GM12878 (cell line): ENCODE results near the gene ADARB1. TPM values are rescaled to one million over a fixed set of nuclear protein-coding genes. Genes with fewer than 3 reads are reported as not detected.

Source experiments
- ATAC-seq: fragments of 200-7000 bp; cut with Tn5 transposase; 3 replicates; pipeline ENCODE4 v1.9.1; 2020; ENCODE audit warnings: mild to moderate bottlenecking, moderate library complexity
- BruUV-seq: library from RNA; stranded (reverse); fragments of 400-500 nt; replicated peaks from 2 replicates; lab custom pipeline; 2021; lab: Mats Ljungman, UMichigan
- CTCF ChIA-PET: fragments of 300-600 bp; sonication (Branson Sonifier 250); formaldehyde crosslinking; extraction: SDS; loops from one replicate; lab custom pipeline; 2021; ENCODE audit warnings: inconsistent platforms; lab: Yijun Ruan, JAX
- POLR2A ChIA-PET: fragments of 350-600 bp; formaldehyde crosslinking; extraction: SDS; loops from one replicate; lab custom pipeline; 2021; ENCODE audit warnings: inconsistent platforms; lab: Charles Lee
- RAD21 ChIA-PET: fragments of 300-600 bp; sonication (Branson Sonifier 250); formaldehyde crosslinking; loops from one replicate; lab custom pipeline; 2023; ENCODE audit warnings: antibody characterized with exemption; ENCODE audit not compliant: unreplicated experiment; lab: Charles Lee
- SMC1A ChIA-PET: fragments of 300-600 bp; sonication (Branson Sonifier 250); formaldehyde crosslinking; loops from one replicate; lab custom pipeline; 2023; ENCODE audit not compliant: unreplicated experiment, uncharacterized antibody; lab: Charles Lee
- DNase-seq: peaks from one replicate; pipeline ENCODE4 v3.0.0-alpha.2; 2011; ENCODE audit warnings: low read depth, low spot score
- FAIRE-seq: peaks from 3 replicates; lab custom pipeline; 2011; peaks lifted over from hg19 to GRCh38; lab: Jason Lieb, UNC
- H2AFZ ChIP-seq: 2 replicates; pipeline ENCODE4 v1.6.0; 2011; ENCODE audit warnings: low read depth, low read length, control low read depth; ENCODE audit not compliant: control insufficient read depth
- H3K27ac ChIP-seq: 2 replicates; pipeline ENCODE4 v1.5.1; 2011; ENCODE audit warnings: control low read depth; ENCODE audit not compliant: control insufficient read depth, insufficient read depth
- H3K27me3 ChIP-seq, 2 experiments: replicated peaks in 1 of 2; 2 replicates each; pipeline versions ENCODE4 v1.6.0 to v1.6.1; 2011; ENCODE audit warnings: low read length in 1 of 2; ENCODE audit not compliant: control insufficient read depth in 2 of 2, insufficient read depth in 2 of 2
- H3K36me3 ChIP-seq, 2 experiments: 2 replicates each; pipeline ENCODE4 v1.5.1; 2011; ENCODE audit warnings: low read length in 1 of 2; ENCODE audit not compliant: control insufficient read depth in 2 of 2, insufficient read depth in 2 of 2
- H3K4me1 ChIP-seq: 2 replicates; pipeline ENCODE4 v1.6.1; 2011; ENCODE audit warnings: mild to moderate bottlenecking, low read length, moderate library complexity, mixed read lengths; ENCODE audit not compliant: control insufficient read depth, insufficient read depth
- H3K4me2 ChIP-seq: 2 replicates; pipeline ENCODE4 v1.6.0; 2011; ENCODE audit warnings: control low read depth; ENCODE audit not compliant: control insufficient read depth, insufficient read depth
- H3K4me3 ChIP-seq: fragments of 200-600 bp; sonication (generic); 2 replicates; pipeline ENCODE4 v1.5.1; 2016
- H3K79me2 ChIP-seq: 2 replicates; pipeline ENCODE4 v1.6.0; 2011; ENCODE audit warnings: low read length; ENCODE audit not compliant: control insufficient read depth, insufficient read depth
- H3K9ac ChIP-seq: 2 replicates; pipeline ENCODE4 v1.8.0; 2011; ENCODE audit warnings: low read length, control low read depth, mixed read lengths; ENCODE audit not compliant: control insufficient read depth, insufficient read depth
- H3K9me3 ChIP-seq: replicated peaks from 3 replicates; pipeline ENCODE4 v1.5.1; 2011; ENCODE audit warnings: mild to moderate bottlenecking, low read length; ENCODE audit not compliant: control insufficient read depth, insufficient read depth
- H4K20me1 ChIP-seq: 2 replicates; pipeline ENCODE4 v1.6.0; 2011; ENCODE audit not compliant: control insufficient read depth, insufficient read depth
- CHD4 ChIP-seq: fragments of 200-600 bp; sonication (generic); IDR thresholded peaks from 2 replicates; pipeline ENCODE4 v1.6.1; 2016; ENCODE audit warnings: mild to moderate bottlenecking
- IKZF2 ChIP-seq, 2 experiments: fragments of 450-650 bp; IDR thresholded peaks; 2 replicates each; pipeline ENCODE4 v1.6.1; 2017; ENCODE audit warnings: mild to moderate bottlenecking in 2 of 2, moderate library complexity in 2 of 2
- NR2C1 ChIP-seq: fragments of 450-650 bp; IDR thresholded peaks from 2 replicates; pipeline ENCODE4 v1.6.1; 2017; ENCODE audit warnings: antibody characterized with exemption, mild to moderate bottlenecking, moderate library complexity
- NR2C2 ChIP-seq: IDR thresholded peaks from 2 replicates; pipeline ENCODE4 v1.6.1; 2011; ENCODE audit warnings: borderline replicate concordance, low read depth; ENCODE audit not compliant: control insufficient read depth, insufficient read length
- SREBF1 ChIP-seq: IDR thresholded peaks from 2 replicates; pipeline ENCODE4 v1.6.1; 2012; ENCODE audit warnings: mild to moderate bottlenecking, low read length
- WGBS: methylation state at CpG from one replicate; pipeline ENCODE4 v1.1.6; 2016; ENCODE audit warnings: low lambda C conversion rate; ENCODE audit not compliant: insufficient replicate concordance, insufficient coverage; ENCODE audit errors: missing lambda C conversion rate; 5-methylcytosine and 5-hydroxymethylcytosine counted together
- in situ Hi-C: fragments of 300-500 bp; cut with MboI; formaldehyde crosslinking; loops from 9 replicates; pipeline ENCODE4 v1.14.3; 2018; ENCODE audit warnings: mixed read lengths
- intact Hi-C: fragments of 100-400 bp; cut with micrococcal nuclease; formaldehyde crosslinking; loops from one replicate; pipeline ENCODE4 v1.14.2; 2022; ENCODE audit not compliant: unreplicated experiment
- polyA plus RNA-seq, 11 experiments: library from polyadenylated mRNA; depleted of rRNA in 4 of 11; unstranded in 6 of 11; stranded (reverse) in 5 of 11; fragments of >200 nt; fragmentation: Nextera tagmentation in 4 of 11; fragmentation: Illumina TruSeq in 1 of 11; extraction: Ambion mirVana in 4 of 11; extraction: Trizol in 1 of 11; gene quantifications; 1 replicate in 1 of 11; 2 replicates in 10 of 11; pipeline versions ENCODE4 v1.2.1 to v1.2.3, GENCODE V29; 2011 to 2016; ENCODE audit warnings: inconsistent platforms in 2 of 11, missing spikeins in 2 of 11, low read depth in 1 of 11
- total RNA-seq, 4 experiments: library from RNA; depleted of rRNA in 3 of 4; stranded (reverse); fragments of >200 nt in 3 of 4; fragmentation: Illumina TruSeq in 1 of 4; extraction: Trizol in 1 of 4; gene quantifications; 2 replicates each; pipeline versions ENCODE4 v1.2.1 to v1.2.3, GENCODE V29; 2013 to 2021
- TF ChIP-seq, protein P1 (sequence below): IDR thresholded peaks from 2 replicates; pipeline ENCODE4 v1.6.1; 2011; ENCODE audit warnings: borderline replicate concordance, low read depth, mild to moderate bottlenecking, moderate library complexity, mixed read lengths, low read length; ENCODE audit not compliant: insufficient read depth; ENCODE audit errors: extremely low read length

ADARB1 gene
- total and polyA plus RNA-seq, 10 of the 15 experiments (the other 5 are each of a cell fraction or from before 2014, with no cell fraction given) = 5.7 to 61.7 (median 25.3) TPM

DNA sequence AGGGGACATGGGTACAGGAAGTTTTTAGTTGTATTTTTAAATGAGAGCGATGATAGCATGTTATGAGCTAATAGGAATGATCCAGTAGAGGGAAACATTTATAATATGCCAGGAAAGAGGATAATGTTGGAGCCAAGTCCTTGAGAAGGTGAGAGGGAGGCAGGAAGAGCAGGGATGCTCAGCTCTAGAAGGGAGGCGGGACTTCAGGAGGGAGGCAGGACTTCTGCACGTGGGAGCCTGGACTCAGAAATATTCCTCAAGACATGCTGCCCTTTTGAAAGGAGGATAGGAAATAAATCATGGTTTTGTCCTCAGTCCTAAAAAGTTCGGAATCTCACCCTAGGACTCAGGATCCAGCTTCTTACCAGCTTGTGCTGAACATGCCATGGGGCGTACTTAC, 5.9 kb downstream of the ADARB1 start:
- DNase-seq = no peak
- intact Hi-C loops (no loop called here), in situ Hi-C loops (no loop called here)
- BruUV-seq = no TSS peak
- Histone ChIP-seq H3K27me3 (peaks cover 0 to 9% of the 10 kb centered on the region in 2 experiments; a peak in 2 of 4 replicates), H3K9me3 (no peaks in the 10 kb centered on the region; the same call in 2 of the 3 replicates), H3K4me1 (0 out of 2 replicates have a peak, but pooled peaks cover 2% of the 10 kb centered on the region), H3K36me3 (peaks cover 0 to 3% of the 10 kb centered on the region in 2 experiments; a peak in 2 of 4 replicates), H2AFZ (no peak overlapping the region), H3K4me2 (no peak overlapping the region), H3K9ac (no peak overlapping the region), H3K27ac (no peak overlapping the region), H4K20me1 (no peaks in the 10 kb centered on the region; the same call in 1 of the 2 replicates), H3K4me3 (no peak overlapping the region), H3K79me2 (no peaks in the 10 kb centered on the region)
- RAD21 ChIA-PET = interaction anchor here (0.7 to 5.3 kb wide), 4 partner anchors 23 to 48 kb away, joined by 3 to 62 read pairs (median 3); no protein-coding TSS in a partner anchor
- CTCF ChIA-PET = interaction anchor here (0.6 to 6.2 kb wide), 7 partner anchors 9 to 58 kb away, joined by 3 to 49 read pairs (median 3); no protein-coding TSS in a partner anchor
- 60% methylated on average over 5 of the region's 5 CpGs for WGBS
- TF ChIP-seq CHD4 (no peak), NR2C2 (no peak), SREBF1 (no peak), NR2C1 (no peak), IKZF2 (IDR thresholded peaks at IDR 0.05) (no peak)
- TF ChIP-seq, protein P1, sequence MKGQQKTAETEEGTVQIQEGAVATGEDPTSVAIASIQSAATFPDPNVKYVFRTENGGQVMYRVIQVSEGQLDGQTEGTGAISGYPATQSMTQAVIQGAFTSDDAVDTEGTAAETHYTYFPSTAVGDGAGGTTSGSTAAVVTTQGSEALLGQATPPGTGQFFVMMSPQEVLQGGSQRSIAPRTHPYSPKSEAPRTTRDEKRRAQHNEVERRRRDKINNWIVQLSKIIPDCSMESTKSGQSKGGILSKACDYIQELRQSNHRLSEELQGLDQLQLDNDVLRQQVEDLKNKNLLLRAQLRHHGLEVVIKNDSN = no peak
- SMC1A ChIA-PET = interaction anchor here (0.7 to 6.4 kb wide), 5 partner anchors 18 to 116 kb away, joined by 3 to 77 read pairs (median 3); no protein-coding TSS in a partner anchor
- FAIRE-seq = no peak
- no peak for ATAC-seq
- POLR2A ChIA-PET = interaction anchor here (1.1 kb wide), 1 partner anchor 10 kb away, joined by 4 read pairs; no protein-coding TSS in a partner anchor
